Activated T-cell treated with anti-CD3 and anti-CD28 coated beads for 4 hours (primary cell): ENCODE measurements around the gene ACVRL1.

Experiments
- DNase-seq: peaks from one replicate; pipeline ENCODE4 v3.0.0-alpha.2; 2020

The ACVRL1 gene

DNA sequence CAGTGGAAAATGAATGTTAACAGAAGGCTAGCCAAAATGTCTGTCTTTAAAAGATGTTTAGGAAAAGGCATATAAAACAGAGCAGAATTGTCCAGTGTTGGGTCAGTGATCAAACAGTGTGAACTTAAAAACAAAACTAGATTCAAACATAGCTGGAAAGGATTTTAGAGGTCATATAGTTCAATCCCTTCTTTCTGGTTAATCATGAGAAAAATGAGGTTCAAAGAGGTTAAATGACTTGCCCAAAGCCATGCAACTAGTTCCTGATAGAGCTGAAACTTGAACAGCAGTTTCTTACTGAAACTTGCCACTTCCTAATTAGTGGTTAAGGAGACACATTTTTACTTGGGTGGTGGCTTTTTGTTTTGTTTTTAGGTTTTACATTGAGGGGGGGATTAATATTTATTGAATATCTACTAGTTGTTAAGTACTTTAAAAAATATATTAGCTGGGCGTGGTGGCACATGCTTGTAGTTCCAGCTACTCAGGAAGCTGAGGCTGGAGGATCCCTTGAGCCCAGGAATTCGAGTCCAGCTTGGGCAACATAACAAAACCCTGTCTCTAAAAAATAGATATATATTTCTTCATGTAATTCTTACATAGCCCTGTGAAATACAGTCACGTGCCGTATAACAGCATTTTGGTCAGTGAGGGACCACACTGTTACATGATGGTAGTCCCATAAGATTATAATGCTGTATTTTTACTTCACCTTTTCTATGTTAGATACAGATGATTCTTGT is 64.5 kb downstream of the ACVRL1 start:
- DNase-seq: no peak

DNA sequence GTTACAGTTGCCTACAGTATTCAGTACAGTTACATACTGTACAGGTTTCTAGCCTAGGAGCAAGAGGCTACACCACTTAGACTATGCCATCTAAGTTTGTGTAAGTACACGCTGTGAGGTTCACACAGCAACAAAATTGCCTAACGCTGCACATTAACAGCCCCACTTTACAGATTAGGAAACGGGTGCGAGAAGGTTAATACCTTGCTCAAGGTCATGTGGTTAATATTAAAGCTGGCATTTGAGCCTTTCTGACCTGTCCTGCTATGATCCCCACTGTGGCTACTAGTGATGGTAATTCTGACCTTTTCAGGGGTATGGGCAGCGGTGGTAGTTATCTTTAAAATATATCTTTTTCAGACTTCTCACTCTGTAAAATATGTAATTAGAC is 65.1 kb downstream of the ACVRL1 start:
- no peak for DNase-seq

DNA sequence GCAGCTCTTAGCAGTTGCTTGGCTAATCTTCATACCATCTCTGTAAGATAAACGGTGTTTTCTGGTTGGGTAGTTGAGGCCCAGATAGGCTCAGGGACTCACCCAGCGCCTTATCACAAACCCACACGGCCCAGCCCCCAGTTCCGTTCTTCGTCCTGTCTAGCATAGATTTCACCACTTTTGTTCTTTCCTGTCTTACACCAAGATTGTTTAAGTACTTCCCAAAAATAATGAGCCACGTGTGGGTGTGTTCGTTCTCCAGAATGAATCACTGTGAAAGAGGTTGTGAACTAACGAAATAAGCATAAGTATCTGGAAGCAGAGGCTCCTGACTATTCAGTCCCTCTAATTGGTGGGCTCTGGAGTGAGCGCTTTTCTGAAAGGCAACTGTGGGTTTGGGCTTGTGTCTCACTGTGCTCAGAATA is 65.6 kb downstream of the ACVRL1 start:
- DNase-seq: no peak
